B cell (primary cell): ENCODE data around the gene CHEK2. TPM values are rescaled to one million over a fixed set of nuclear protein-coding genes. Genes with fewer than 3 reads are reported as not detected.

Experiments used
- ATAC-seq: fragments of 200-7000 bp; cut with Tn5 transposase; one replicate; pipeline ENCODE4 v1.10.0; 2021; ENCODE audit warnings: low read depth, mild to moderate bottlenecking, moderate number of reproducible peaks, moderate library complexity
- CTCF ChIA-PET: fragments of 350-600 bp; sonication (Branson Sonifier 250); formaldehyde crosslinking; loops from one replicate; lab custom pipeline; 2021; ENCODE audit warnings: antibody characterized with exemption, inconsistent platforms; lab: Charles Lee
- POLR2A ChIA-PET: fragments of 350-600 bp; sonication (Branson Sonifier 250); formaldehyde crosslinking; loops from one replicate; lab custom pipeline; 2021; ENCODE audit warnings: antibody characterized with exemption; lab: Charles Lee
- DNase-seq: peaks from one replicate; pipeline ENCODE4 v3.0.0; 2013
- H2AFZ ChIP-seq: 2 replicates; pipeline ENCODE4 v1.6.1; 2012; ENCODE audit warnings: mild to moderate bottlenecking, low read depth, low read length; ENCODE audit not compliant: insufficient read depth, poor library complexity, severe bottlenecking
- H3K27ac ChIP-seq, 2 donors: 1 replicate in 1 of 2; 2 replicates in 1 of 2; pipeline ENCODE4 v1.5.1; 2012 to 2013; ENCODE audit warnings: low read length in 2 of 2, mild to moderate bottlenecking in 2 of 2, moderate library complexity in 1 of 2
- H3K27me3 ChIP-seq, 4 experiments: fragments of 200-600 bp in 1 of 4; sonication (generic) in 1 of 4; replicated peaks in 1 of 4; 1 replicate in 2 of 4; 2 replicates in 2 of 4; pipeline versions ENCODE4 v1.6.1 to v1.7.0; 2013 to 2016; ENCODE audit warnings: low read length in 3 of 4, mild to moderate bottlenecking in 2 of 4, mixed read lengths in 1 of 4, moderate library complexity in 1 of 4; ENCODE audit not compliant: insufficient read depth in 4 of 4, control insufficient read depth in 3 of 4; ENCODE audit errors: control extremely low read depth in 1 of 4
- H3K36me3 ChIP-seq, 2 experiments: replicated peaks in 1 of 2; 1 replicate in 1 of 2; 2 replicates in 1 of 2; pipeline versions ENCODE4 v1.6.1 to v1.7.1; 2013; ENCODE audit warnings: low read length in 1 of 2; ENCODE audit not compliant: insufficient read depth in 2 of 2, control insufficient read depth in 1 of 2; ENCODE audit errors: control extremely low read depth in 1 of 2, extremely low read depth in 1 of 2
- H3K4me1 ChIP-seq, 2 donors: fragments of 200-600 bp in 1 of 2; sonication (generic) in 1 of 2; 1 replicate in 1 of 2; 2 replicates in 1 of 2; pipeline versions ENCODE4 v1.5.1 to v1.6.1; 2013 to 2017; ENCODE audit warnings: low read length in 2 of 2; ENCODE audit not compliant: control insufficient read depth in 2 of 2, insufficient read depth in 2 of 2
- H3K4me2 ChIP-seq: replicated peaks from 2 replicates; pipeline ENCODE3; 2012; ENCODE audit warnings: mild to moderate bottlenecking, low read depth, low read length; ENCODE audit not compliant: poor library complexity, severe bottlenecking
- H3K4me3 ChIP-seq, 5 experiments: fragments of 200-600 bp in 1 of 5; sonication (generic) in 1 of 5; 1 replicate in 3 of 5; 2 replicates in 2 of 5; pipeline versions ENCODE4 v1.5.1 to v1.7.0; 2011 to 2016; ENCODE audit warnings: low read length in 4 of 5, mild to moderate bottlenecking in 4 of 5, low read depth in 2 of 5, control low read depth in 1 of 5, moderate library complexity in 1 of 5; ENCODE audit not compliant: insufficient read depth in 1 of 5; ENCODE audit errors: control extremely low read depth in 1 of 5, extremely low read depth in 1 of 5
- H3K79me2 ChIP-seq: fragments of 200-600 bp; sonication (generic); one replicate; pipeline ENCODE4 v1.6.0; 2016; ENCODE audit warnings: low read length; ENCODE audit not compliant: control insufficient read depth, insufficient read depth
- H3K9ac ChIP-seq: fragments of 200-600 bp; sonication (generic); 2 replicates; pipeline ENCODE4 v1.6.1; 2017; ENCODE audit warnings: mild to moderate bottlenecking, low read length, moderate library complexity
- H3K9me3 ChIP-seq, 3 donors: one replicate each; pipeline versions ENCODE4 v1.6.1 to v1.7.1; 2013; ENCODE audit warnings: low read length in 2 of 3; ENCODE audit not compliant: control insufficient read depth in 2 of 3, insufficient read depth in 1 of 3; ENCODE audit errors: control extremely low read depth in 1 of 3
- H4K20me1 ChIP-seq: 2 replicates; pipeline ENCODE4 v1.6.0; 2012; ENCODE audit warnings: mild to moderate bottlenecking, low read length; ENCODE audit not compliant: insufficient read depth, control insufficient read depth, poor library complexity, severe bottlenecking
- H3K27ac Mint-ChIP-seq: one replicate; pipeline ENCODE4 v1.8.0; 2021; ENCODE audit warnings: mixed read lengths
- H3K27me3 Mint-ChIP-seq: one replicate; pipeline ENCODE4 v1.8.0; 2021; ENCODE audit warnings: mixed read lengths
- H3K4me1 Mint-ChIP-seq: one replicate; pipeline ENCODE4 v1.8.0; 2021; ENCODE audit warnings: mixed read lengths
- H3K4me3 Mint-ChIP-seq: one replicate; pipeline ENCODE4 v1.8.0; 2021; ENCODE audit warnings: mixed read lengths
- H3K9me3 Mint-ChIP-seq: one replicate; pipeline ENCODE4 v1.8.0; 2022; ENCODE audit warnings: mixed read lengths; ENCODE audit not compliant: insufficient read depth
- EZH2 ChIP-seq: IDR thresholded peaks from 2 replicates; pipeline ENCODE4 v1.6.1; 2012; ENCODE audit warnings: borderline replicate concordance, low read depth, mild to moderate bottlenecking, moderate library complexity, low read length; ENCODE audit not compliant: insufficient read depth, poor library complexity, severe bottlenecking
- WGBS: methylation state at CpG from one replicate; pipeline ENCODE4 v1.1.5; 2013; ENCODE audit warnings: missing lambda C conversion rate; ENCODE audit not compliant: insufficient coverage; 5-methylcytosine and 5-hydroxymethylcytosine counted together
- intact Hi-C: fragments of 100-400 bp; cut with micrococcal nuclease; formaldehyde crosslinking; loops from one replicate; pipeline ENCODE4 v1.10.0; 2022
- polyA plus RNA-seq: library from polyadenylated mRNA; depleted of rRNA; stranded (reverse); fragments of >200 nt; gene quantifications from 2 replicates; pipeline ENCODE4 v1.2.3, GENCODE V29; 2012
- total RNA-seq, 2 donors: library from RNA; stranded (reverse); fragments of 120-200 nt in 1 of 2; gene quantifications; 1 replicate in 1 of 2; 2 replicates in 1 of 2; pipeline versions ENCODE4 v1.2.3 to v1.2.4, GENCODE V29; 2013 to 2022
- TF ChIP-seq, protein P1 (sequence below): fragments of 200-600 bp; IDR thresholded peaks from one replicate; pipeline ENCODE4 v1.8.0; 2022; ENCODE audit warnings: antibody characterized with exemption, mild to moderate bottlenecking

The CHEK2 gene
- total and polyA plus RNA-seq, 2 donors (not counting 1 experiment from before 2014, with no cell fraction given): 15.6 to 22.6 TPM

GRCh38 chr22:28674121-28674563 lies 67.5 kb downstream of the CHEK2 start:
- no CpG with 5 or more reads among the region's 3 CpGs for WGBS

GRCh38 chr22:28670756-28671155 lies 70.9 kb downstream of the CHEK2 start:
- no peak overlapping the region for H3K27ac ChIP-seq
- H3K79me2 ChIP-seq: no peaks in the 10 kb centered on the region
- POLR2A ChIA-PET: no interaction called here
- no peak overlapping the region for H3K4me3 Mint-ChIP-seq
- peaks cover 29% of the 10 kb centered on the region for H3K27me3 Mint-ChIP-seq
- no peak overlapping the region for H3K9ac ChIP-seq
- DNase-seq (no peak), ATAC-seq (no peak)
- TF ChIP-seq EZH2: no peak
- TF ChIP-seq, protein P1, sequence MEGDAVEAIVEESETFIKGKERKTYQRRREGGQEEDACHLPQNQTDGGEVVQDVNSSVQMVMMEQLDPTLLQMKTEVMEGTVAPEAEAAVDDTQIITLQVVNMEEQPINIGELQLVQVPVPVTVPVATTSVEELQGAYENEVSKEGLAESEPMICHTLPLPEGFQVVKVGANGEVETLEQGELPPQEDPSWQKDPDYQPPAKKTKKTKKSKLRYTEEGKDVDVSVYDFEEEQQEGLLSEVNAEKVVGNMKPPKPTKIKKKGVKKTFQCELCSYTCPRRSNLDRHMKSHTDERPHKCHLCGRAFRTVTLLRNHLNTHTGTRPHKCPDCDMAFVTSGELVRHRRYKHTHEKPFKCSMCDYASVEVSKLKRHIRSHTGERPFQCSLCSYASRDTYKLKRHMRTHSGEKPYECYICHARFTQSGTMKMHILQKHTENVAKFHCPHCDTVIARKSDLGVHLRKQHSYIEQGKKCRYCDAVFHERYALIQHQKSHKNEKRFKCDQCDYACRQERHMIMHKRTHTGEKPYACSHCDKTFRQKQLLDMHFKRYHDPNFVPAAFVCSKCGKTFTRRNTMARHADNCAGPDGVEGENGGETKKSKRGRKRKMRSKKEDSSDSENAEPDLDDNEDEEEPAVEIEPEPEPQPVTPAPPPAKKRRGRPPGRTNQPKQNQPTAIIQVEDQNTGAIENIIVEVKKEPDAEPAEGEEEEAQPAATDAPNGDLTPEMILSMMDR: no peak
- no peak overlapping the region for H3K27ac Mint-ChIP-seq
- no peak overlapping the region for H3K4me3 ChIP-seq
- peaks cover 23% of the 10 kb centered on the region for H3K4me1 Mint-ChIP-seq
- no peaks in the 10 kb centered on the region for H3K36me3 ChIP-seq
- CTCF ChIA-PET: no interaction called here
- 100% methylated on average over 2 of the region's 3 CpGs for WGBS
- H2AFZ ChIP-seq: no peak overlapping the region
- H3K4me2 ChIP-seq: no peak overlapping the region
- peaks cover 3 to 29% (median 16%) of the 10 kb centered on the region in 4 experiments for H3K27me3 ChIP-seq
- H4K20me1 ChIP-seq: no peaks in the 10 kb centered on the region
- no peaks in the 10 kb centered on the region for H3K9me3 Mint-ChIP-seq
- H3K4me1 ChIP-seq: peaks cover 15 to 22% of the 10 kb centered on the region in 2 donors
- intact Hi-C loops: no loop called here
- peaks cover 0 to 7% (median 3%) of the 10 kb centered on the region in 3 donors for H3K9me3 ChIP-seq

More at GRCh38 chr22:28674121-28674563, 67.5 kb downstream of the CHEK2 start:
- ATAC-seq: peak; percentile 88
- Histone ChIP-seq H3K36me3 (no peaks in the 10 kb centered on the region), H3K4me3 (no peak overlapping the region), H2AFZ (no peak overlapping the region), H3K4me2 (peak overlapping the region; percentile 55), H3K9me3 (peaks cover 0 to 12% (median 3%) of the 10 kb centered on the region in 3 donors), H3K9ac (no peak overlapping the region), H3K27me3 (peaks cover 3 to 43% (median 22%) of the 10 kb centered on the region in 4 experiments), H3K4me1 (peaks cover 22 to 26% of the 10 kb centered on the region in 2 donors), H3K79me2 (no peaks in the 10 kb centered on the region), H3K27ac (no peak overlapping the region), H4K20me1 (no peaks in the 10 kb centered on the region)
- Mint-ChIP-seq H3K27ac (peak overlapping the region; percentile 90), H3K27me3 (peaks cover 38% of the 10 kb centered on the region), H3K9me3 (no peaks in the 10 kb centered on the region), H3K4me1 (peaks cover 28% of the 10 kb centered on the region), H3K4me3 (peak overlapping the region; percentile 48)
- peak; percentile 75 for DNase-seq
- POLR2A ChIA-PET: no interaction called here
- intact Hi-C loops: no loop called here
- TF ChIP-seq, protein P1: no peak
- TF ChIP-seq EZH2: no peak
- CTCF ChIA-PET: interaction anchor here (1.4 kb wide), 1 partner anchor 74 kb away, joined by 4 read pairs; no protein-coding TSS in a partner anchor
